HEK293T (cell line): ENCODE data around the gene RNH1.

Source experiments
- CTCF ChIA-PET: fragments of 350-600 bp; formaldehyde crosslinking; extraction: SDS; loops from one replicate; lab custom pipeline; 2021; ENCODE audit warnings: antibody characterized with exemption, inconsistent platforms; lab: Yijun Ruan, JAX
- POLR2A ChIA-PET: fragments of 350-600 bp; formaldehyde crosslinking; extraction: SDS; loops from one replicate; lab custom pipeline; 2020; ENCODE audit warnings: antibody characterized with exemption, inconsistent platforms; lab: Yijun Ruan, JAX
- DNase-seq: peaks from one replicate; pipeline ENCODE4 v3.0.0; 2012; ENCODE audit warnings: mixed read lengths; ENCODE audit errors: extremely low spot score
- ARNT ChIP-seq: fragments of 450-650 bp; IDR thresholded peaks from 2 replicates; pipeline ENCODE4 v1.6.1; 2017; ENCODE audit warnings: mild to moderate bottlenecking
- BHLHE40 ChIP-seq: fragments of 450-650 bp; IDR thresholded peaks from 2 replicates; pipeline ENCODE4 v1.6.1; 2016; ENCODE audit warnings: mild to moderate bottlenecking, moderate library complexity, borderline replicate concordance
- CTBP1 ChIP-seq: fragments of 450-650 bp; IDR thresholded peaks from 2 replicates; pipeline ENCODE4 v1.6.1; 2016; ENCODE audit warnings: borderline replicate concordance
- ELF4 ChIP-seq: fragments of 450-650 bp; IDR thresholded peaks from 2 replicates; pipeline ENCODE4 v1.6.1; 2017; ENCODE audit warnings: antibody characterized with exemption
- FOXA1 ChIP-seq: fragments of 450-650 bp; IDR thresholded peaks from 2 replicates; pipeline ENCODE4 v1.6.1; 2016; ENCODE audit warnings: mild to moderate bottlenecking
- FOXK2 ChIP-seq: fragments of 450-650 bp; IDR thresholded peaks from 2 replicates; pipeline ENCODE4 v1.6.1; 2016; ENCODE audit warnings: mild to moderate bottlenecking
- FOXM1 ChIP-seq: fragments of 450-650 bp; IDR thresholded peaks from 2 replicates; pipeline ENCODE4 v1.6.1; 2017; ENCODE audit warnings: mild to moderate bottlenecking, borderline replicate concordance
- HDGF ChIP-seq: fragments of 450-650 bp; IDR thresholded peaks from 2 replicates; pipeline ENCODE4 v1.6.1; 2017; ENCODE audit warnings: antibody characterized with exemption, borderline replicate concordance
- L3MBTL2 ChIP-seq: fragments of 450-650 bp; conservative IDR thresholded peaks from 2 replicates; pipeline ENCODE4 v1.6.1; 2016; ENCODE audit warnings: mild to moderate bottlenecking
- LEF1 ChIP-seq: fragments of 450-650 bp; IDR thresholded peaks from 2 replicates; pipeline ENCODE4 v1.6.1; 2017; ENCODE audit warnings: mild to moderate bottlenecking, borderline replicate concordance
- NFRKB ChIP-seq: fragments of 450-650 bp; IDR thresholded peaks from 2 replicates; pipeline ENCODE4 v1.6.1; 2016; ENCODE audit warnings: mild to moderate bottlenecking, moderate library complexity
- PKNOX1 ChIP-seq: fragments of 450-650 bp; IDR thresholded peaks from 2 replicates; pipeline ENCODE4 v1.6.1; 2016
- SP1 ChIP-seq: fragments of 450-650 bp; IDR thresholded peaks from 2 replicates; pipeline ENCODE4 v1.6.1; 2017
- SUZ12 ChIP-seq: fragments of 450-650 bp; IDR thresholded peaks from 2 replicates; pipeline ENCODE4 v1.6.1; 2016; ENCODE audit warnings: mild to moderate bottlenecking
- TARDBP ChIP-seq: fragments of 450-650 bp; IDR thresholded peaks from 2 replicates; pipeline ENCODE4 v1.6.1; 2016
- ZNF384 ChIP-seq: fragments of 450-650 bp; IDR thresholded peaks from 2 replicates; pipeline ENCODE4 v1.6.1; 2016

The RNH1 gene

GRCh38 chr11:455566-456147 lies 51.4 kb downstream of the RNH1 start:
- no peak for DNase-seq
- TF ChIP-seq PKNOX1 = no peak
- TF ChIP-seq FOXM1 = no peak
- no peak for TF ChIP-seq ARNT
- TF ChIP-seq FOXA1 = no peak
- TF ChIP-seq SP1 = no peak
- TF ChIP-seq L3MBTL2 = no peak
- TF ChIP-seq LEF1 = no peak
- TF ChIP-seq CTBP1 = no peak
- no peak for TF ChIP-seq FOXK2
- no peak for TF ChIP-seq HDGF
- TF ChIP-seq NFRKB = no peak
- TF ChIP-seq SUZ12 = no peak
- TF ChIP-seq TARDBP = no peak
- no peak for TF ChIP-seq BHLHE40
- TF ChIP-seq ELF4 = no peak
- no peak for TF ChIP-seq ZNF384
- POLR2A ChIA-PET = no interaction called here
- CTCF ChIA-PET = interaction anchor here (0.6 kb wide), 1 partner anchor 216 kb away, joined by 3 read pairs; no protein-coding TSS in a partner anchor

GRCh38 chr11:454801-455565 lies 52.1 kb downstream of the RNH1 start:
- ChIA-PET CTCF (no interaction called here), POLR2A (no interaction called here)
- TF ChIP-seq PKNOX1 (no peak), BHLHE40 (no peak)
- DNase-seq = no peak

GRCh38 chr11:454043-454442 lies 53.0 kb downstream of the RNH1 start:
- TF ChIP-seq LEF1 (no peak), TARDBP (no peak), ELF4 (no peak), SP1 (no peak), ARNT (no peak), FOXK2 (no peak), FOXM1 (no peak), ZNF384 (no peak), HDGF (no peak), FOXA1 (no peak)
- ChIA-PET CTCF (no interaction called here), POLR2A (no interaction called here)
- no peak for DNase-seq

- no peak for DNase-seq
- TF ChIP-seq FOXA1 (no peak), PKNOX1 (no peak), ZNF384 (no peak), L3MBTL2 (no peak), LEF1 (no peak), ELF4 (no peak), CTBP1 (no peak), FOXM1 (no peak), NFRKB (no peak)
- ChIA-PET CTCF (no interaction called here), POLR2A (no interaction called here)
Measured at GRCh38 chr11:453564-453963, 53.5 kb downstream of the RNH1 start.

- ChIA-PET CTCF (no interaction called here), POLR2A (no interaction called here)
- TF ChIP-seq ARNT (no peak), BHLHE40 (no peak), HDGF (no peak), NFRKB (no peak), CTBP1 (no peak), FOXA1 (no peak)
- no peak for DNase-seq
Measured at GRCh38 chr11:452916-453527, 54.0 kb downstream of the RNH1 start.

GRCh38 chr11:452203-452744 lies 54.8 kb downstream of the RNH1 start:
- POLR2A ChIA-PET = no interaction called here
- no peak for TF ChIP-seq CTBP1
- no peak for TF ChIP-seq FOXM1
- TF ChIP-seq ELF4 = no peak
- TF ChIP-seq TARDBP = no peak
- TF ChIP-seq BHLHE40 = no peak
- TF ChIP-seq FOXK2 = no peak
- no peak for TF ChIP-seq PKNOX1
- TF ChIP-seq SUZ12 = no peak
- CTCF ChIA-PET = no interaction called here
- no peak for DNase-seq
